GM19455 (cell line): ENCODE results near the gene HEATR3.

Experiments
- ATAC-seq: cut with Tn5 transposase; IDR thresholded peaks from one replicate; pipeline ENCODE4 v1.9.1; 2021; ENCODE audit not compliant: unreplicated experiment

HEATR3 gene

GRCh38 chr16:50056226-50056625 is 9.5 kb upstream of the HEATR3 start:
- no peak for ATAC-seq

DNA sequence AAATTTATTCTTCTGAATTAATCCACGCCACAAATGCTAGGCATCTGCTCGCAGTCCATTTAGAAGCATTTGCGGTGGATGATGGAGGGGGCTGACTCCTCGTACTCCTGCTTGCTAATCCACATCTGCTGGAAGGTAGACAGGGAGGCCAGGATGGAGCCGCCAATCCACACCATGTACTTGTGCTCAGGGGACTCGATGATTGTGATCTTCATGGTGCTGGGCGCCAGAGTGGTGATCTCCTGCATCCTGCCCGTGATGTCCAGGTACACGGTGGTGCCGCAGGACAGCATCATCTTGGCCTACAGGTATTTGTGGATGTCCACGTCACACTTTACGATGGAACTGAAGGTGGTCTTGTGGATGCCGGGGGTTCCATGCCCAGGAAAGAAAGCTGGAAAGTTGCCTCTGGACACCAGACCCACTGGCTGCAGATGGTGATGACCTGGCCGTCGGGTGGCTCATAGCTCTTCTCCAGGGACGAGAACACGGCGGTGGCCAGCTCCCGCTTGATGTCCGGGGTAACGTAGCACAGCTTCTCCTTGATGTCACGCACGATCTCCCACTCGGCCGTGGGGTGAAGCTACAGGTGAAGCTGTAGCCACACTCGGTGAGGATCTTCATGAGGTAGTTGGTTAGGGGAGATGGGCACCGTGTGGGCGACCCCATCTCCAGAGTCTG is 7.5 kb upstream of the HEATR3 start:
- ATAC-seq, result no peak

GRCh38 chr16:50059111-50059510 is 6.7 kb upstream of the HEATR3 start:
- no peak for ATAC-seq

- ATAC-seq, result no peak
Measured at GRCh38 chr16:50059669-50060068, 6.1 kb upstream of the HEATR3 start.

- no peak for ATAC-seq
Measured at GRCh38 chr16:50061326-50061725, 4.4 kb upstream of the HEATR3 start.

DNA sequence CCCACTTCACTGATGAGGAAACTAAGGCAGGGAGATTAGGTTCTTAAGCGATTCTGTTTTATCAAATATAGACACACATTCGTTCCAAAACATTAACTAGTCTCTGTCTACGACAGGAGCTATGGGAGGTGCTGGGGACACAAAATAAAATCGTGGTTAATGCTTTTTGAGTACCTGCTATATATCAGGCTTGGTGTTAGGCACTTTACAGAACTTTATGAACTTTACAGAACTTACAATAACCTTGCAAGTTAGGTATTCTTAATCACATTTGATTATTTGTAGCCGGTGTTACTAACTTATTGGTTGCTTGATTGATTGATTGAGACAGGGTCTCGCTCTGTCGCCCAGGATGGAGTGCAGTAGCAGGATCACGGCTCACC is 538 bp upstream of the HEATR3 start:
- ATAC-seq, result no peak

- ATAC-seq, result no peak
Measured at GRCh38 chr16:50066482-50067289, 916 bp downstream of the HEATR3 start.

DNA sequence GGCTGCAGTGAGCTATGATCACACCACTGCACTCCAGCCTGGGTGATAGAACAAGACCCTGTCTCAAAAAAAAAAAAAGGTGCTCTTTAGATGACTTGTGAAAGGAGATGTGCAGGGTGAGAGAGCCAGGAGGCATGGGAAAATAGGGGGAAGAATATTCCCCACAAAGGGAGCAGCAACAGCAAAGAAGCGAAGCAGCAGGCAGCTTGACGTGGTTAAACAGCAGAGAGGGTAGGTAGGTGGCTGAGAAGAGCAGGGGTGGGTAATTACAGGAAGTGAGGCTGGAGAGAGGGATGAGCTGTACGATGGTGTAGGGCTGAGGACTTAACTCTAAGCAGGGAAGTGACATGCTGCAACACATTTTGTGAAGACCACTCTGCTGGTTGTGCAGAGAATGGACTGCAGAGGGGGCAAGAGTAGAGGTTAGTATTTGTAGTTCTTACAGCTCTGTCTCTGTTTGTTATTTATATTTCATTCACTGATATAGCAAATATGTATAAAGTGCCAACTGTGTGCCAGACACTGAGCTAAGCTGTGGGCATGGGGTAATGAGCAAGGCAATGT is 1.6 kb downstream of the HEATR3 start:
- no peak for ATAC-seq

DNA sequence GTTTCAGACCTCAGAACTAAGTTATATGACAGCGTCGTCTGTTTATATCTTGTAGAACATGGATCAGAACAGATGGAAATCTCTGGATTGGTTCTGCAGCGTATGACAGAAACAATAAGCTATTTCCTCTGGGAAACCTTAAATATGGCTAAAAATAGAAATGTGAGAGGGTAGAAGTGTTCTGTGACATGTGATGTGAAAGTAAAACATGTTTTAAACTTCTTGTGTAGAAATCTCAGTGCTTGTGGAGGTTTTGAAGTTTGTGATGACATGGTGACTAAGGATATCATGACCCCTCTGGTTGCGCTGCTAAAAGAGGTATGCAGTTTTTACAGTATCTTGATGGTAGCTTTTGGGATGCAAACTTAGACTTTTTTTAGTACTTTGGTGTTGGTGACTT is 2.8 kb downstream of the HEATR3 start:
- ATAC-seq, result no peak

GRCh38 chr16:50069060-50069459 is 3.3 kb downstream of the HEATR3 start:
- no peak for ATAC-seq

DNA sequence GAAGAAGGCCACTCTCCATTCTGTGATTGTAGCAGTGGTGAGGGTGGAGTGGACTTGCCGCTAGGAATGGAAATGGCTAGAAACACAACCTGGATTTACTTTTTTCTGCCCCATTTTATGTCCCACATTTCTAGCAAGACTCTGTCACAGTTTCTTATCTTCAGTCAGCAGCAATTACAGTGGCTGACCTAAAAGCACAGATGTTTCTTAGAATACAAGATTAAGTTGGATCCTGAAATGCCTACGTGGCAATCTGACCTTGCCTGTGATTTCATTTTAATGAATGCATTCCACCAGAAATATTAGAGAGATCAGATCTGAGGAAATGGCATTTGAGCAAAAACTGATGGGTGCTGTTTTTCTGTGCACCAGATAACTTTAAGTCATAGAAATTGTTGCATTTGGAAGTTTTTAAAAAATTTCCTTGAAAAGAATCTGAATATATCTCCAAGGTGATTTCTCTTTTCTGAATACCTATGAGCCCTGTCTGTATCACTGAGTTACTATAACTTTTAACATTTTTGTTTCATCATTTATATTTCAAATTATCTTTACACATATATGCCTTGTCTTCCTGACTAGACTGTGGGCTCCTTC is 5.4 kb downstream of the HEATR3 start:
- no peak for ATAC-seq

- ATAC-seq, result no peak
Measured at GRCh38 chr16:50072730-50073129, 7.0 kb downstream of the HEATR3 start.

- no peak for ATAC-seq
Measured at GRCh38 chr16:50079397-50080140, 13.8 kb downstream of the HEATR3 start.

GRCh38 chr16:50081428-50082018 is 15.8 kb downstream of the HEATR3 start:
- no peak for ATAC-seq

DNA sequence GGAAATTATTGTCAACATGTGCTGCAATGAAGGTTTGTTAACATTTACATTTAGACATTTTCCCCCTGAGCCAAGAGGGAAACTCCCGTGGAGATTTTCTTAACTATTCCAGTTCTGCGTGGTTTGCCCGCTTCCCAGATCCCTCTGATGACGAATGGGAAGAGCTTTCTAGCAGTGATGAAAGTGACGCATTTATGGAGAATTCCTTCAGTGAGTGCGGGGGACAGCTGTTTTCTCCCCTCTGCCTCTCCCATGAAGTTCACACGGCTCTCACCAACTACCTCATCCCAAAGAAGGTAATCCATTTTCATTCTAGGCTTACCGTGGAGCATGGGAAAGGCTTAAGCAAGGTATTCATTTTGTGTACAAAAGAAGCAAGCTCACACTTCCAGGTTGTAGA is 18.2 kb downstream of the HEATR3 start:
- no peak for ATAC-seq

DNA sequence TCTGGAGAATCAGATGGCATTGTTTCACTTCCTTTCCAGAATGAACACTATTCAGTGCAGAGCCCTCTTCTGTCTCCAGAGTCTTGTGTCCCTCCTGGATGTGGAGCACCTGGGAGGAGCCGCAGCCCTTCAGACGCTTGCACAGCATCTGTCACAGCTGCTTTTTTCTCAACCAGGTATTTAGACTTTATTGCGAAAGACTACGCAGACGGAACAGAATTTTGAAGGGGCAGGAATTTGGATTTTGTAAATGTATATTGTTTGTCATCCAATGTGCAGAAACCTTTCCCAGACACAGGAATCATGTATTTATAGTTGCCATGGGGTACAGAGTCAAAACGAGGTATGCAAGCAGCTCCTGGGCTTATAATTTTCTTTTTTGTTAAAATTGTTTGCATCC is 20.4 kb downstream of the HEATR3 start:
- no peak for ATAC-seq

DNA sequence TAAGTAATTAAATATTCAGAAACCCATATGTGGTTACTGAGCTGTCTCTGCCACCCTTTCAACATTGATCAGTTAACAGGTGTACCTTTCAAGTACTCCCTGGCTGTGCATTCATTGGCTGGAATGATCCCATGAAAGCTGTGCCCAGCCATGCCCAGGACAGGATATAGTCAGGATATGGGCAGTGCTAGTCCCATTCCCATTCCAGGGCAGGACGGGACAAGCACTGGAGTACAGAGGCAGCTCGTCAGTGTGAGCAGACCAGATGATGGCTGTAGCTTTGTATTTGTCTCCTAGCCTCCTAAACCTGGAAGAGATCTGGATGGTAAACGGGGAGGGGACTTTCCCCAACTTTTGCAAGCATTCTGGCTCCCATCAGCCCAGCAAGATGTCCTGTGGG is 22.5 kb downstream of the HEATR3 start:
- no peak for ATAC-seq

DNA sequence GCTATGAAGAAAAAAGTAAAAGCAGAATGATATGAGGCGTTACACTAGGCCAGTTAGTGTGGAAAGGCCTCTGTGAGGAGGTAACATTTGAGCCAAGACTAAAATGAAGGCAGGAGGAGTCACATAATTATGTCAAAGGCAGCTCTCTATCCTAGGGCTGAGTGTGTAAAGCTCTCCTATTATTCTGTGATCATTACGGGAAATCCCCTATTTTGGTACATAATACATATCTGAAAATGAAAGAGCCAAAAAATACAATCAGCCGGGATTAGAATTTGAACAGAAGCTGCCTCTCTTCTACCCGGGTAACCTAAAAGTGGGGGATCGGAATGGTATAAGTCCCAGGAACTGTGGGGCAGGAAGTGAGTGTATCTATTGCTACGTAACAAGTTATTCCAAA is 27.1 kb downstream of the HEATR3 start:
- no peak for ATAC-seq

DNA sequence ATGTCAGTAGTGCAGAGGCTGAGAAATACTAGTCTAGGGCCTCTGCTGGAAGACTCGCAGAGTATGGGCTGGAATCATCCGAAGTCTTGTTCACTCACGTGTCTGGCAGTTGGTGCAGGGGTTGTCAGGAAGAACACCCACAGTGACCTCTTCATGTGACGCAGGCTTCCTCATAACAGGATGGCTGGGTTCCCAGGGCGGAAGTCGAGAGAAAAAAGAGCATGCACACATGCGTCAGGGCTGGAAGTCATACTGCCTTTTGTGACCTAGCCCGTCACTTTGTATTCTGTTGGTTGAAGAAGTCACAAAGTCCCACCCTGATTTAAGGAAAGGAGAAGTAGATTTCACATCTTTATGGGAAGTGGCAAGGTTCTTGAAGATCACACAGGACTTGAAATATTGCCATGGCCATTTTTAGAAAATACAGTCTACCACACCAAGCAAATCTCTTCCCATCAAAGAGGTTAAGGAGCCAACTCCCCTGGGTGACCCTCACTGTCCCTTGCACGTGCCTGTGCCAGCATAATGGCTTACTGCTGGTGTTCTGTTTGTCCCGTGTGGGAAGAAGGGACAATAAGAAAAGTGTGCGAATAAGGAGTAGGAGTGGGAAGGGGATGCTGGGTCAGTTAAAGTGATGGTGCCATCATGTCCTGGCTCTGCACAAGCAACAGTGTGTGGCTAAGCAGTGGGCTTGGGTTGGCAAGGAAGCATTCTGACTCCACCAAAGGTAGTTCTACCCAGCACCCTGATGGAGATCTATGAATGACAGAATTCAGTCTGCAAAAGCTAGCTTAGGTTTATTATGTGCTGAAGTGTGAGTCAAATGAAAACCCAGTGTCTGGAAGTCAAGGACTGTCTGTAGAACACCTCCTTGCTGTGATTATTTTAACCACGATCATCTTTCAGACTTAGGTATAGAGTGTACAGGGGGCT is 28.1 kb downstream of the HEATR3 start:
- ATAC-seq, result no peak

- no peak for ATAC-seq
Measured at GRCh38 chr16:50096791-50097190, 31.0 kb downstream of the HEATR3 start.
